Keratinocyte (primary cell): Measurements from ENCODE around the gene CNNM4. TPM values are rescaled to one million over a fixed set of nuclear protein-coding genes. Genes with fewer than 3 reads are reported as not detected.

Experiments used
- DNase-seq: peaks from one replicate; pipeline ENCODE4 v3.0.0-alpha.2; 2011; ENCODE audit warnings: low read depth, missing footprints, low spot score
- FAIRE-seq: peaks from 2 replicates; lab custom pipeline; 2011; peaks lifted over from hg19 to GRCh38; lab: Jason Lieb, UNC
- H2AFZ ChIP-seq: 2 replicates; pipeline ENCODE4 v1.6.0; 2012; ENCODE audit warnings: low read length, control low read depth, inconsistent platforms; ENCODE audit not compliant: control insufficient read depth
- H3K27ac ChIP-seq: 2 replicates; pipeline ENCODE4 v1.5.1; 2011; ENCODE audit warnings: low read length; ENCODE audit not compliant: control insufficient read depth, insufficient read depth
- H3K27me3 ChIP-seq: 3 replicates; pipeline ENCODE4 v1.6.0; 2011; ENCODE audit warnings: low read length; ENCODE audit not compliant: control insufficient read depth, insufficient read depth; ENCODE audit errors: extremely low read depth
- H3K36me3 ChIP-seq, 2 experiments: 2 replicates in 1 of 2; 3 replicates in 1 of 2; pipeline ENCODE4 v1.5.1; 2011; ENCODE audit warnings: low read length in 2 of 2, mild to moderate bottlenecking in 1 of 2; ENCODE audit not compliant: control insufficient read depth in 2 of 2, insufficient read depth in 2 of 2; ENCODE audit errors: extremely low read depth in 1 of 2
- H3K4me1 ChIP-seq: 3 replicates; pipeline ENCODE4 v1.5.1; 2011; ENCODE audit warnings: low read length; ENCODE audit not compliant: control insufficient read depth, insufficient read depth; ENCODE audit errors: extremely low read depth
- H3K4me2 ChIP-seq: 3 replicates; pipeline ENCODE4 v1.6.0; 2011; ENCODE audit warnings: low read depth, low read length; ENCODE audit not compliant: control insufficient read depth, insufficient read depth; ENCODE audit errors: extremely low read depth
- H3K4me3 ChIP-seq, 3 experiments: fragments of 200-600 bp in 1 of 3; sonication (generic) in 1 of 3; 2 replicates in 2 of 3; 3 replicates in 1 of 3; pipeline ENCODE4 v1.5.1; 2011 to 2016; ENCODE audit warnings: low read length in 3 of 3, mild to moderate bottlenecking in 3 of 3, control low read depth in 2 of 3, inconsistent platforms in 1 of 3, low read depth in 1 of 3, mixed read lengths in 1 of 3, mixed run types in 1 of 3, moderate library complexity in 1 of 3; ENCODE audit not compliant: control insufficient read depth in 2 of 3, insufficient read depth in 2 of 3; ENCODE audit errors: extremely low read depth in 1 of 3
- H3K79me2 ChIP-seq: 2 replicates; pipeline ENCODE4 v1.6.0; 2012; ENCODE audit warnings: low read length; ENCODE audit not compliant: control insufficient read depth, insufficient read depth
- H3K9ac ChIP-seq: 3 replicates; pipeline ENCODE4 v1.6.0; 2011; ENCODE audit warnings: low read length; ENCODE audit not compliant: control insufficient read depth, insufficient read depth; ENCODE audit errors: extremely low read depth
- H3K9me1 ChIP-seq: 3 replicates; pipeline ENCODE4 v1.6.0; 2011; ENCODE audit warnings: low read length; ENCODE audit not compliant: control insufficient read depth, insufficient read depth; ENCODE audit errors: extremely low read depth
- H3K9me3 ChIP-seq: 2 replicates; pipeline ENCODE4 v1.5.1; 2012; ENCODE audit warnings: low read depth, low read length; ENCODE audit not compliant: control insufficient read depth
- H4K20me1 ChIP-seq: 3 replicates; pipeline ENCODE4 v1.6.0; 2011; ENCODE audit warnings: low read length; ENCODE audit not compliant: control insufficient read depth, insufficient read depth; ENCODE audit errors: extremely low read depth
- CTCF ChIP-seq, 3 experiments: IDR thresholded peaks in 1 of 3; conservative IDR thresholded peaks in 1 of 3; optimal IDR thresholded peaks in 1 of 3; 2 replicates in 2 of 3; 3 replicates in 1 of 3; pipeline versions ENCODE3 to v1.5.1; 2011; ENCODE audit warnings: low read length in 3 of 3, mild to moderate bottlenecking in 3 of 3, moderate library complexity in 2 of 3, control low read depth in 1 of 3, inconsistent platforms in 1 of 3; ENCODE audit not compliant: insufficient read depth in 2 of 3; ENCODE audit errors: extremely low read depth in 1 of 3
- EZH2 ChIP-seq: IDR thresholded peaks from one replicate; pipeline ENCODE4 v1.6.1; 2012; ENCODE audit warnings: inconsistent platforms, mild to moderate bottlenecking, low read length, moderate library complexity
- dilution Hi-C: fragments of 300-500 bp; cut with MboI; formaldehyde crosslinking; loops from one replicate; pipeline ENCODE4 v1.7.0; 2020; ENCODE audit warnings: low sequenced_read_pairs; ENCODE audit not compliant: extremely low pct_ligation_motif_present
- polyA plus RNA-seq, 5 experiments: library from polyadenylated mRNA; depleted of rRNA in 3 of 5; stranded (reverse) in 3 of 5; stranded (forward) in 1 of 5; unstranded in 1 of 5; fragments of >200 nt; gene quantifications; 1 replicate in 1 of 5; 2 replicates in 3 of 5; 3 replicates in 1 of 5; pipeline versions ENCODE4 v1.2.1 to v1.2.3, GENCODE V29; 2011 to 2012; ENCODE audit warnings: missing spikeins in 2 of 5, low read depth in 1 of 5, low replicate concordance in 1 of 5

Gene CNNM4
- polyA plus RNA-seq, 1 donor (not counting 4 experiments of a cell fraction or from before 2014, with no cell fraction given) = 4.4 TPM

DNA sequence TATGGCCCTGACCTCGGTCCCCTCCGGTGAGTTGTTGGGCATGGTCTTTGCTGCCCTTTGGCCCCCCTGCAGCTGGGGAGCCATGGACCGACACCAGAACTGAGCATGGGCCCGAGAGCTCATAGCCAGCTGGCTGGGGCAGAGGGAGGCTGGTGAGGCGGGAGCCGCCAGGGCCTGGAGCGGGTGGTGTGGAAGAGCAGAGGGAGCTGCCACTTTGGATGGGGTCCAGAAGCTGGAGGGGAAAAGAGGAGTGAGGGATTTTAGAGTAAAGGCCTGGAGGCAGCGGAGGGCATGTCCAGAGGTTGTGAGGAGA lies 38.9 kb downstream of the CNNM4 start:
- Histone ChIP-seq H3K4me3 (no peak overlapping the region), H3K4me2 (no peak overlapping the region), H2AFZ (no peak overlapping the region), H4K20me1 (no peaks in the 10 kb centered on the region), H3K9ac (no peak overlapping the region), H3K36me3 (peaks cover 0 to 3% of the 10 kb centered on the region in 2 experiments), H3K4me1 (no peaks in the 10 kb centered on the region), H3K27ac (no peak overlapping the region), H3K27me3 (no peaks in the 10 kb centered on the region), H3K9me3 (no peaks in the 10 kb centered on the region), H3K9me1 (no peaks in the 10 kb centered on the region), H3K79me2 (no peaks in the 10 kb centered on the region)
- no peak for TF ChIP-seq CTCF (optimal IDR thresholded peaks at IDR 0.05 in 1 of 3, IDR thresholded peaks at IDR 0.05 in 1 of 3, conservative IDR thresholded peaks at IDR 0.05 in 1 of 3; ENCODE audit: extremely low read depth in 1 of 3, insufficient read depth in 2 of 3, low read length in 3 of 3)
- TF ChIP-seq EZH2 = no peak
- dilution Hi-C loops = no loop called here
- FAIRE-seq (no peak), DNase-seq (no peak)

- FAIRE-seq = no peak
- Histone ChIP-seq H3K27ac (no peak overlapping the region), H3K36me3 (peaks cover 0 to 3% of the 10 kb centered on the region in 2 experiments), H3K4me2 (no peak overlapping the region), H3K9me1 (no peaks in the 10 kb centered on the region), H3K4me1 (no peaks in the 10 kb centered on the region), H2AFZ (no peak overlapping the region), H3K27me3 (no peaks in the 10 kb centered on the region), H3K79me2 (no peaks in the 10 kb centered on the region), H3K4me3 (no peak overlapping the region), H4K20me1 (no peaks in the 10 kb centered on the region), H3K9me3 (no peaks in the 10 kb centered on the region), H3K9ac (no peak overlapping the region)
- dilution Hi-C loops = no loop called here
- DNase-seq = no peak
- no peak for TF ChIP-seq CTCF (optimal IDR thresholded peaks at IDR 0.05 in 1 of 3, IDR thresholded peaks at IDR 0.05 in 1 of 3, conservative IDR thresholded peaks at IDR 0.05 in 1 of 3; ENCODE audit: extremely low read depth in 1 of 3, insufficient read depth in 2 of 3, low read length in 3 of 3)
- TF ChIP-seq EZH2 = no peak
Observed at GRCh38 chr2:96800061-96801004, 39.6 kb downstream of the CNNM4 start.
